WERI-Rb-1 (cell line): Measurements from ENCODE around the gene RPP38.

ENCODE experiments used
- DNase-seq: peaks from one replicate; pipeline ENCODE4 v3.0.0-alpha.2; 2020
- H3K27ac ChIP-seq: fragments of 250-450 bp; sonication (Bioruptor Pico); 2 replicates; pipeline ENCODE4 v1.5.1; 2020; ENCODE audit warnings: mild to moderate bottlenecking, moderate library complexity
- H3K27me3 ChIP-seq: fragments of 250-450 bp; sonication (Bioruptor Pico); 2 replicates; pipeline ENCODE4 v1.5.1; 2021; ENCODE audit warnings: mild to moderate bottlenecking, low read depth, moderate library complexity; ENCODE audit not compliant: insufficient read depth, severe bottlenecking
- H3K36me3 ChIP-seq: fragments of 250-450 bp; sonication (Bioruptor Pico); 2 replicates; pipeline ENCODE4 v1.5.1; 2020; ENCODE audit warnings: mild to moderate bottlenecking, moderate library complexity
- H3K4me3 ChIP-seq: 2 replicates; pipeline ENCODE4 v1.5.1; 2011; ENCODE audit warnings: low read depth, mild to moderate bottlenecking, control low read depth, low read length
- H3K9me3 ChIP-seq: fragments of 250-450 bp; sonication (Bioruptor Pico); 2 replicates; pipeline ENCODE4 v1.5.1; 2021; ENCODE audit warnings: mild to moderate bottlenecking, moderate library complexity; ENCODE audit not compliant: severe bottlenecking
- TF ChIP-seq, protein P1 (sequence below): IDR thresholded peaks from 2 replicates; pipeline ENCODE4 v1.5.1; 2011; ENCODE audit warnings: low read depth, mild to moderate bottlenecking, control low read depth, inconsistent platforms, low read length

Gene RPP38

DNA sequence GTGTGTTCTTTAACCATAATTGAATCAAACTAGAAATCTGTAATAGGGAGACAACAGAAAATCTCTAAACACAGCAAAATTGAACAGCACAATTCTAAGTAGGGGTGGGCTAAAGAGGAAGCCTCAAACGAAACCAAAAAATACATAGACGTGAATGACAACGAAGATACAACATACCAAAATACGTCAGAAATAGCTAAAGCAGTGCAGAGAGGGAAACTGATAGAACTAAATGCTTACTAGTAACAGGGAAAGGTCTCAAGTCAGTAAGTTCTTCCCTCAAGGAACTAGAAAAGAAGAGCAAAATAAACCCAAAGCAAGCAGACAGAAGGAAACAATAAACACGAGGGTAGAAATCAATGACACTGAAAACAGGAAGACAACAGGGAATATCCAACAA is 19.1 kb downstream of the RPP38 start:
- no peak for DNase-seq
- no peaks in the 10 kb centered on the region for H3K27me3 ChIP-seq
- no peaks in the 10 kb centered on the region for H3K9me3 ChIP-seq
- no peak overlapping the region for H3K4me3 ChIP-seq
- TF ChIP-seq, protein P1, sequence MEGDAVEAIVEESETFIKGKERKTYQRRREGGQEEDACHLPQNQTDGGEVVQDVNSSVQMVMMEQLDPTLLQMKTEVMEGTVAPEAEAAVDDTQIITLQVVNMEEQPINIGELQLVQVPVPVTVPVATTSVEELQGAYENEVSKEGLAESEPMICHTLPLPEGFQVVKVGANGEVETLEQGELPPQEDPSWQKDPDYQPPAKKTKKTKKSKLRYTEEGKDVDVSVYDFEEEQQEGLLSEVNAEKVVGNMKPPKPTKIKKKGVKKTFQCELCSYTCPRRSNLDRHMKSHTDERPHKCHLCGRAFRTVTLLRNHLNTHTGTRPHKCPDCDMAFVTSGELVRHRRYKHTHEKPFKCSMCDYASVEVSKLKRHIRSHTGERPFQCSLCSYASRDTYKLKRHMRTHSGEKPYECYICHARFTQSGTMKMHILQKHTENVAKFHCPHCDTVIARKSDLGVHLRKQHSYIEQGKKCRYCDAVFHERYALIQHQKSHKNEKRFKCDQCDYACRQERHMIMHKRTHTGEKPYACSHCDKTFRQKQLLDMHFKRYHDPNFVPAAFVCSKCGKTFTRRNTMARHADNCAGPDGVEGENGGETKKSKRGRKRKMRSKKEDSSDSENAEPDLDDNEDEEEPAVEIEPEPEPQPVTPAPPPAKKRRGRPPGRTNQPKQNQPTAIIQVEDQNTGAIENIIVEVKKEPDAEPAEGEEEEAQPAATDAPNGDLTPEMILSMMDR = no peak
- no peaks in the 10 kb centered on the region; the same call in 1 of the 2 replicates for H3K36me3 ChIP-seq
- no peak overlapping the region for H3K27ac ChIP-seq

DNA sequence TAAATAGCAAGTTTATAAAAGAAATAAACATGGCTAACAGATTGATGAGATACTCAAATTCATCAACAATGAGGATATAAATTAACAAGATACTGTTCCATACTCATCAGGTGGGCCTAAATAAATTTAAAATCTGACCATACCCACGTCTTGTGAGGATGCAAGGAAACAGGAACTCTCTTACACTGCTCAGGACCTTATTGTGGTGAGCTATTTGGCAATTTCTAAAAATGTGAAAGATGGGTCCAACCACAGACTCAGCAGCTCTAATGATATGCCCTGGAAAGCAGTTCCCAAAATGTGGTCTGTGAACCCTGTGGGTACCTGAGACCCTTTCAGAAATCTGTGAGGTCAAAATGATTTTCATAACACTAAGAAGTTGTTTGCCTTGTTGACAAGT is 21.5 kb downstream of the RPP38 start:
- H3K27ac ChIP-seq = no peak overlapping the region
- no peaks in the 10 kb centered on the region for H3K27me3 ChIP-seq
- TF ChIP-seq, protein P1 = no peak
- H3K4me3 ChIP-seq = no peak overlapping the region
- no peaks in the 10 kb centered on the region for H3K9me3 ChIP-seq
- DNase-seq = no peak
- no peaks in the 10 kb centered on the region for H3K36me3 ChIP-seq

DNA sequence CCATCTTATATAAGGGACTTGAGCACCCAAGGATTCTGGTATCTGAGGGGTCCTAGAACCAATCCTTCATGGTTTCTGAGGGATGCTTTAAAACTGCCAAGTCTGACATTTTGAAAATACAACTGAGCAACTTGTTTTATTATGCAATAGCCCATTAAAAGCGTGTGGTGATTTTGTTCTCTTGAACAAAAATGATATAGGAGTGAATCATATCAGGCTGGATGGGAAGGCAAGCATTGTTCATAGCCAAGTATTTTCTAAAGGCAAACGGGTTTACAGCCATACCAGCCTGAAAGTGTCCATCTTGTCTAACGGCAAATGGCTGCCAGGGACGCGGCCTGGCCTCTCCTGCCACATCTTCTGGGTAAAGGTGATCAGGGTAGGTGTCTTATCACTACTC is 23.4 kb downstream of the RPP38 start:
- H3K4me3 ChIP-seq = no peak overlapping the region
- DNase-seq = no peak
- H3K9me3 ChIP-seq = no peaks in the 10 kb centered on the region
- H3K36me3 ChIP-seq = no peaks in the 10 kb centered on the region; the same call in 1 of the 2 replicates
- no peaks in the 10 kb centered on the region for H3K27me3 ChIP-seq
- no peak overlapping the region for H3K27ac ChIP-seq
- TF ChIP-seq, protein P1 = no peak

DNA sequence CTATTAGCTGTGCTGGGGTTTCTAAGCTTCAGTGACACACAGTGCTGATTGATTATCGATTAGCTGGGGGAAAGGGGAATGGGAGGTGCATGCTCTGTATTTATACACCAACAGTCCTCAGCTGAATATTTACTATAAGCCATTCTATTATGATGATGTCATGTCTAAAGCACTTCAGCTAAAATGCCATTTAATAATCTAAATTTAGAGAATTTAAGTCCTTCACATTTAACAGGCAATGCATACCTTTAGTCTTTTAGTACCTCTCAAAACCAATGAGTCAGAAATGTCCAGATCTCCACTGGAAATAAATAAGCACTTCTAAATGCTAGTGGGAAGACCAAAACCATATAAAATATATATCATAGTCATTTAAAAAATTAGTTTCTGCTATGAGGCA is 24.6 kb downstream of the RPP38 start:
- DNase-seq = no peak
- Histone ChIP-seq H3K9me3 (no peaks in the 10 kb centered on the region), H3K4me3 (no peak overlapping the region), H3K27me3 (no peaks in the 10 kb centered on the region), H3K27ac (no peak overlapping the region), H3K36me3 (no peaks in the 10 kb centered on the region; the same call in 1 of the 2 replicates)
- TF ChIP-seq, protein P1 = no peak

DNA sequence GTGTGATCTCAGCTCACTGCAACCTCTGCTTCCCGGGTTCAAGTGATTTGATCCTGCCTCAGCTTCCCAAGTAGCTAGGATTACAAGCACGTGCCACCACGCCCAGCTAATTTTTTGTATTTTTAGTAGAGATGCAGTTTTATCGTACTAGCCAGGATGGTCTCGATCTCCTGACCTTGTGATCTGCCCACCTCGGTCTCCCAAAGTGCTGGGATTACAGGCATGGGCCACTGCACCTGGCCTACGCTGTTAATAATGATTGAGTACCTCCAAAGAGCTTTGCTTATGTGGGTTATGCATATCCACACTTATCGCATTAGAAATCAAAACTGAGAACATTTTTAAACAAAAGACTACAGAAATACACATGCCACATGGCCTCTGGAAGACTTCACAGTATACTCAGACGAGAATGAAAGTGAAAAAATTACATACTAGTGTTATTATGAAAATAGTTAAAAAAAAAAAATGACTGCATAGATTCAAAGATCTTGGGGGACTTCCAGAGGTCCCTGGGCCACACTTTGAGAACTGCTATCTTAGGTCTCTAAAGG is 25.4 kb downstream of the RPP38 start:
- no peaks in the 10 kb centered on the region; the same call in 1 of the 2 replicates for H3K36me3 ChIP-seq
- no peaks in the 10 kb centered on the region for H3K27me3 ChIP-seq
- TF ChIP-seq, protein P1 = no peak
- DNase-seq = no peak
- no peak overlapping the region for H3K27ac ChIP-seq
- H3K9me3 ChIP-seq = no peaks in the 10 kb centered on the region
- no peak overlapping the region for H3K4me3 ChIP-seq

DNA sequence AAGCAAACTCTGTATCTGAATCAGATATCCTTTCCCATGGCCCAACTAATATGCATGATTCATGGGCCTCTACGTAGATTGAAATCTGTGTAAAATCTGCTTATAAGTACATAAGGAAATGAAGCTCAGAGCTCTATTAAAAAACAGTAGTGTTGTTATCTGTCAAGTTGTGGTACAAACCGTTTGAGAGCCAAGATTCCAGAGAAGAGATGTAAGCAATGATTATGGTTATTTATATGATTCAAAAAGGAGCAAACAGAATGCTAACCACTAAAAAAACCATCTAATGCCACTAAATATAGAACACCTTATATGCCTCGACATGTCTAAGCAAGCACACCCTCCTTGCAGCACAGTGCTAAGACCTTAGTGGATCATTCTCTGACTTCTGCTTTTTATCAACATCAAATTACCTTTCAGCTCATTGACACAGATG is 26.6 kb downstream of the RPP38 start:
- H3K27me3 ChIP-seq = no peaks in the 10 kb centered on the region
- TF ChIP-seq, protein P1 = no peak
- H3K9me3 ChIP-seq = no peaks in the 10 kb centered on the region
- no peak for DNase-seq
- no peaks in the 10 kb centered on the region; the same call in 1 of the 2 replicates for H3K36me3 ChIP-seq
- H3K27ac ChIP-seq = no peak overlapping the region
- no peak overlapping the region for H3K4me3 ChIP-seq
